ENCODE measurements around the gene HOXA10. TPM values are rescaled to one million over a fixed set of nuclear protein-coding genes. Genes with fewer than 3 reads are reported as not detected.

HOXA10 gene
- total RNA-seq, 2 donors from 2014 or later = 0.88 to 1.3 TPM

- Mint-ChIP-seq H3K4me1 (ENCODE audit: low read depth in 2 of 2) (peaks cover 30 to 36% of the 10 kb centered on the region in 2 donors), H3K4me3 (peak overlapping the region; percentile 69), H3K27me3 (peaks cover 56 to 58% of the 10 kb centered on the region in 2 donors), H3K36me3 (no peaks in the 10 kb centered on the region), H3K9me3 (no peaks in the 10 kb centered on the region), H3K27ac (no peak overlapping the region)
- ATAC-seq (peak; percentile 22 to 24), DNase-seq (ENCODE audit: low spot score) (peak; percentile 60)
Measured at GRCh38 chr7:27160145-27160545, 14.0 kb downstream of the HOXA10 start.

DNA sequence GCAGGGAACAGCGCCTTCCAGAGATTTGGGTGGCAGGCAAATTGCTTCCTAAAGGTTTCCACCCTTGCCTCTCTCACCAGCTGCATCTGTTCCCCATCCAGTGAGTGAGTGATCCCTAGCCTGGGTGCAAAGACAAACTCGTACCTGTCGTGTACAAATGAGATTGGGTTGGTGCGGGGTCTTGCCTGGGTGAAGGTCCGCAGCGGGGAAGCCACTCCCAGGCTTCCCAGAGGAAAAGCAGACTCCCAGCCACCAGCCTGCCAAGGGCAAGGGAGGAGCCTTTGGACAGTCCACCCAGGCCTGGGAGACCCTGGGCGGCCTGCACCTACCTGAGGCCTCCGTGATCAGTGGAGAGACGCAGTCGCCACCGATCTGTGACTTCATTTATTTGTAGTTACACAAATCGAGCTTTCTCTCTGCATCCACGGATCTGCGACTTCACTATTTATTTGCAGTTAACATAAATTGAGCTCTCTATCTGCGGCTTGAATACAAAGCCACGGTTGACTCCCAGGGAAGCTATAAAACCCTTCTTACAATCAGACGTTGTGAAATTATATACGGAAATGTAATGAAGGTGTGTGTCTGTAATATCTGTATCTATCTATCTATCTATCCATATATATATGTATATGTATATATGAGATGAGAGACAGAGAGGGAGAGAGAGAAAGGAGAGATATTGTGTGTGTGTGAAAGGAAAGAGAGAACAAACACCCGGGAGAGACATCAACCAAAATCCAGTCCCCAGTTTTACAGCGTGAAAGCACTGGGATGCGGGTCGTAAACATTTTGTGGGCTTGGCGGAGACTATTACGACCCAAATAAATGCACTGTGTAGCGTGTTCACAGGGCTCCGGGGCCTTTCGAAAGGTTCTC lies 14.6 kb downstream of the HOXA10 start:
- no peak for ATAC-seq
- H3K4me1 Mint-ChIP-seq (ENCODE audit: low read depth in 2 of 2) = peaks cover 35 to 38% of the 10 kb centered on the region in 2 donors
- no peak for DNase-seq (ENCODE audit: low spot score)
- peaks cover 58 to 64% of the 10 kb centered on the region in 2 donors for H3K27me3 Mint-ChIP-seq
- no peak overlapping the region for H3K27ac Mint-ChIP-seq
- H3K36me3 Mint-ChIP-seq = no peaks in the 10 kb centered on the region
- peak overlapping the region; percentile 69 for H3K4me3 Mint-ChIP-seq
- H3K9me3 Mint-ChIP-seq = no peaks in the 10 kb centered on the region

DNA sequence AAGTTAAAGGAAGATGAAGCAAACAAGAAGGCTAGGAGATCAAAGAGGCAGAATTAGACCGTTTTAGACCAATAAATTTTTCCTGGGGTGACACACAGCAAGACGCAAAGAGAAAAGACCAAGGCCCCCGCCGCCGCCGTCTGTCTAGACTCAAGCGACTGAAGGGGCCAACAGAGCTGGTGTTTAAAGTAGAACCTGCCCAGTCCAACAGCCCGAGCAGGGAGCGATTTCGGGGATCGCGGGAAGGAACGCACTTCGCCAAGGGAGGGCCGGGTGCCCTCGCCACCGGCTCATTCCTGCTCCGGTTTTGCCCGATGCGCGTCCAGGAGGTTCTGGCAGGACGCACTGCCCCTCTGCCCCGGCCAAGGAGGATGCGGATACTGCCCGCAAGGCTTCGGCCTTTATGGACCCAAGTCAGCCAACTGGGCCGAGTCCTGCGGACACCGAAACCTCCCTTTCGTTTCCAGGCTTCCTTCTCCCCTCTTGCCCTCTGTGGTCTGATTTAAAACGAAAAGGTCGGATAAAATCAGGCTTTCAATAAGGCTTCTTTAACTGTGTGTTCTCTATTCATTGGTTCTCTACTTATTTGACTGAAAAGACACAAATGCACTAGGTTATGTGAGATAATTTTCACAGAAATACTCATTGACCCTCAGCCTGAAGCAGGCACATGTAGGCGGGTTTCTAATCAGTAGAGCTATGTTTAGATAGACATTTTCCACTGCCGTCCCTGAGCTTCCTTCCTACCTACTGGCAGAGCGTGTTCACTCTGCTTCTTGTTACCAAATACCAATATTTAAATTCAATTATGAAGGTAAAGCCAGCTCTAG lies 15.5 kb downstream of the HOXA10 start:
- Mint-ChIP-seq H3K4me3 (no peak overlapping the region), H3K36me3 (no peaks in the 10 kb centered on the region), H3K4me1 (ENCODE audit: low read depth in 2 of 2) (peaks cover 38 to 39% of the 10 kb centered on the region in 2 donors), H3K27me3 (peaks cover 59 to 66% of the 10 kb centered on the region in 2 donors), H3K9me3 (no peaks in the 10 kb centered on the region), H3K27ac (no peak overlapping the region)
- ATAC-seq = no peak
- DNase-seq (ENCODE audit: low spot score) = peak; percentile 44

GRCh38 chr7:27157702-27158431 lies 16.3 kb downstream of the HOXA10 start:
- H3K4me1 Mint-ChIP-seq (ENCODE audit: low read depth in 2 of 2) = peaks cover 35 to 42% of the 10 kb centered on the region in 2 donors
- H3K27ac Mint-ChIP-seq = peak overlapping the region; percentile 0 to 67

DNA sequence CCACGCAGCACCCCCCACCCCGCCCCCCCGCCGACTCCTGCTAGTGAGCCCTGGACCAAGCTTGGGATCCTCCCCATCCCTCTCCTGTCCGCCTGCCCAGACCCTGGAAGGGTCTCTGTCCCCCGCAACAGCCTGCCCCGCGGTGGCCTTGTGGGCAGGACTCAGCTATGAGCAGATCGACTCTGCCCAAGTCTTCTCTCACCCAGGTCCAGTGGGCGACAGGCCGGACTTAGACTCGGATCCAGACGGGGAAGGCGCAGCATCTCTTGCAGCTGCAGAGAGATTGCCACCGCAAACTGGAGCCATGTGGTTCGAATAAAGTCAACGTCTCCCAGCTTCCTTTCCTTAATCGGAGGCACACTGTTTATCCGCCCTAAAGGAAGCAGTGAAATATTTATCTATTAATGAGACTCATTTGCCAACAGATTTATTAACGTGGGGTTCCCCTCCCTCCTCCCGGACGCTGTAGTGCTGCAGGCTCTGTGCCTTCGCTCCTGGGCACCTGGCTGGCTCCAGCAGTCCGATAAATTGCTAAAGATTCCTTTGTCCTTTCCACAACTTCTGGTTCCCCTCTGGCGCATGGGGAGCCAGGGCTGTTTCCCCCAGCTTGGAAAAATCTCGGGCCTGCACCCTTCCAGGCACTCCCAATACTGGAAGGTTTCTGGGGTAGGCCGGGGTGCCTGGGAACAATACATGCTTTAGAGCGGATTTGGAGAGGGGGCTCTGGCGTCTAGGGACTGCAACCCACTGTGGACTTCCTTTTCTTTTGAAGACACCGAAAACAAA lies 17.0 kb downstream of the HOXA10 start:
- Mint-ChIP-seq H3K9me3 (no peaks in the 10 kb centered on the region), H3K27me3 (peaks cover 57 to 64% of the 10 kb centered on the region in 2 donors), H3K27ac (peak overlapping the region; percentile 0 to 67), H3K4me1 (ENCODE audit: low read depth in 2 of 2) (peaks cover 37 to 46% of the 10 kb centered on the region in 2 donors), H3K36me3 (no peaks in the 10 kb centered on the region), H3K4me3 (no peak overlapping the region)
- ATAC-seq = no peak
- DNase-seq (ENCODE audit: low spot score) = no peak

More at GRCh38 chr7:27157702-27158431, 16.3 kb downstream of the HOXA10 start:
- Mint-ChIP-seq H3K27me3 (peaks cover 61 to 66% of the 10 kb centered on the region in 2 donors), H3K36me3 (no peaks in the 10 kb centered on the region), H3K9me3 (no peaks in the 10 kb centered on the region), H3K4me3 (no peak overlapping the region)
- DNase-seq (ENCODE audit: low spot score) (peak; percentile 54), ATAC-seq (no peak)

DNA sequence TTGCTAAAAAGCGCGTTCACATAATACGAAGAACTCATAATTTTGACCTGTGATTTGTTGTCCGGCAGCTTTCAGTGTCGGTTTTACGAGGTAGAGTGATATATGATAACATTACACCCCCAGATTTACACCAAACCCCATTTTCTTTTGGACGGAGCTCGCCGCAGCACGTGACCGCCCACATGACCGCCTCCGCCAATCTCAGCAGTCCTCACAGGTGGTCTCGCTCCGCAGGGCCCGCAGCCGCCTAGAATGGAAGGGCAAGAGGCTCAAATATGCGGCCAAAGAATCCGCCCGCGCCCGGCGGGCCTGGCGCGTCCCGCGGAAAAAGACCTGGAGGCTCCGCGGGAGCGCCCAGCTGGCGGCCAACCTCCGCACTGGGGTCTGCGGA lies 17.6 kb downstream of the HOXA10 start, which contains the start of gene HOXA7:
HOXA7 (minus strand) TSS at position 168 of the 391 bp plus-strand sequence; CDS start at position 38, 130 bp downstream.
- Mint-ChIP-seq H3K4me1 (ENCODE audit: low read depth in 2 of 2) (peaks cover 43 to 53% of the 10 kb centered on the region in 2 donors), H3K27me3 (peaks cover 61 to 70% of the 10 kb centered on the region in 2 donors), H3K27ac (peak within 1 kb of the TSS; percentile 0 to 67), H3K9me3 (no peaks in the 10 kb centered on the region), H3K36me3 (no peaks in the 10 kb centered on the region), H3K4me3 (peak within 1 kb of the TSS; percentile 56)
- DNase-seq (ENCODE audit: low spot score) = peak; percentile 59
- no peak for ATAC-seq

- peak overlapping the region; percentile 56 for H3K4me3 Mint-ChIP-seq
- H3K27me3 Mint-ChIP-seq = peaks cover 64 to 76% of the 10 kb centered on the region in 2 donors
- no peaks in the 10 kb centered on the region for H3K9me3 Mint-ChIP-seq
- peak overlapping the region in 1 of 2 donors; percentile 54 for H3K27ac Mint-ChIP-seq
- H3K4me1 Mint-ChIP-seq (ENCODE audit: low read depth in 2 of 2) = peaks cover 49 to 56% of the 10 kb centered on the region in 2 donors
- DNase-seq (ENCODE audit: low spot score) (peak; percentile 59), ATAC-seq (peak in 1 of 2 donors; percentile 33)
- H3K36me3 Mint-ChIP-seq = no peaks in the 10 kb centered on the region
Measured at GRCh38 chr7:27155816-27156507, 18.2 kb downstream of the HOXA10 start.

GRCh38 chr7:27154901-27155815 lies 19.0 kb downstream of the HOXA10 start:
- Mint-ChIP-seq H3K36me3 (no peaks in the 10 kb centered on the region), H3K4me1 (ENCODE audit: low read depth in 2 of 2) (peaks cover 55 to 62% of the 10 kb centered on the region in 2 donors), H3K27ac (peak overlapping the region; percentile 57 to 64), H3K27me3 (peaks cover 69 to 78% of the 10 kb centered on the region in 2 donors), H3K4me3 (peak overlapping the region; percentile 91), H3K9me3 (no peaks in the 10 kb centered on the region)
- DNase-seq (ENCODE audit: low spot score) = peak; percentile 55
- ATAC-seq = no peak

GRCh38 chr7:27154369-27154768 lies 19.8 kb downstream of the HOXA10 start:
- no peak overlapping the region for H3K27ac Mint-ChIP-seq
- H3K4me1 Mint-ChIP-seq (ENCODE audit: low read depth in 2 of 2) = peaks cover 49 to 59% of the 10 kb centered on the region in 2 donors
- peaks cover 64 to 70% of the 10 kb centered on the region in 2 donors for H3K27me3 Mint-ChIP-seq
- H3K4me3 Mint-ChIP-seq = peak overlapping the region; percentile 91
- H3K9me3 Mint-ChIP-seq = no peaks in the 10 kb centered on the region
- no peaks in the 10 kb centered on the region for H3K36me3 Mint-ChIP-seq
- ATAC-seq (no peak), DNase-seq (ENCODE audit: low spot score) (no peak)

DNA sequence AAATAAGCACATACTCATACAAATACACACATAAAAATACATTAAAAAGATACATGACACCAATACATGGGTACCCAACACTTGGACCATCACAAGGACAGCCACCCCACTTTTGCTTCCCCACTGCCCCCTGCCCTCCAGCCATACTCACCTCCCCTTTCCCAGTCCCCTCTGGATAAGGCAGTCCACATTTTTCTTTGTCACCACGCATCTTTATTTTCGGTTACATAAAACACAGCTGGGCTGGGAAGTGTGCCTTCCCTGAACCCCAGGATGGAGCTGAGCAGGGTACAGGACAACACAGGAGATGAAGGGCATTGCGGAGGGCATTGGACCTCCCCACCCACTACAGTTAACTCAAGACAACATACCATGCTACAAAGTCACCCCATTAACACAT lies 20.6 kb downstream of the HOXA10 start:
- Mint-ChIP-seq H3K4me1 (ENCODE audit: low read depth in 2 of 2) (peaks cover 49 to 59% of the 10 kb centered on the region in 2 donors), H3K4me3 (no peak overlapping the region)

GRCh38 chr7:27152816-27153442 lies 21.2 kb downstream of the HOXA10 start:
- H3K27me3 Mint-ChIP-seq = peaks cover 55 to 63% of the 10 kb centered on the region in 2 donors
- no peaks in the 10 kb centered on the region for H3K36me3 Mint-ChIP-seq
- H3K27ac Mint-ChIP-seq = no peak overlapping the region
- DNase-seq (ENCODE audit: low spot score) = peak; percentile 58
- ATAC-seq = no peak
- peaks cover 43 to 60% of the 10 kb centered on the region in 2 donors for H3K4me1 Mint-ChIP-seq (ENCODE audit: low read depth in 2 of 2)
- H3K9me3 Mint-ChIP-seq = no peaks in the 10 kb centered on the region
- H3K4me3 Mint-ChIP-seq = peak overlapping the region; percentile 84

More for the DNA sequence above, 20.6 kb downstream of the HOXA10 start:
- no peaks in the 10 kb centered on the region for H3K9me3 Mint-ChIP-seq
- DNase-seq (ENCODE audit: low spot score) (no peak), ATAC-seq (no peak)
- H3K27me3 Mint-ChIP-seq = peaks cover 58 to 63% of the 10 kb centered on the region in 2 donors
- H3K36me3 Mint-ChIP-seq = no peaks in the 10 kb centered on the region
- H3K27ac Mint-ChIP-seq = no peak overlapping the region
